Transverse colon (tissue), 4 donors: Measurements from ENCODE around the gene FAM89B. TPM values are rescaled to one million over a fixed set of nuclear protein-coding genes. Genes with fewer than 3 reads are reported as not detected.

ENCODE experiments used
- DNase-seq: peaks from one replicate; pipeline ENCODE4 v3.0.0-alpha.2; 2019
- H3K27ac ChIP-seq, 4 donors: fragments of 200-600 bp; sonication (generic); 2 replicates each; pipeline ENCODE4 v1.5.1; 2016 to 2018; ENCODE audit warnings: inconsistent platforms in 4 of 4
- H3K27me3 ChIP-seq: fragments of 200-600 bp; sonication (generic); 2 replicates; pipeline ENCODE4 v1.5.1; 2017; ENCODE audit warnings: inconsistent platforms
- H3K36me3 ChIP-seq, 4 donors: fragments of 200-600 bp; sonication (generic); 2 replicates each; pipeline ENCODE4 v1.5.1; 2017 to 2019; ENCODE audit warnings: inconsistent platforms in 4 of 4
- H3K4me1 ChIP-seq, 4 donors: fragments of 200-600 bp; sonication (generic); 2 replicates each; pipeline ENCODE4 v1.5.1; 2017 to 2020; ENCODE audit warnings: inconsistent platforms in 4 of 4
- H3K4me3 ChIP-seq, 4 donors: fragments of 200-600 bp; sonication (generic); 1 replicate in 1 of 4; 2 replicates in 3 of 4; pipeline versions ENCODE4 v1.5.1 to v1.6.1; 2017 to 2019; ENCODE audit warnings: inconsistent platforms in 4 of 4
- H3K9me3 ChIP-seq, 2 donors: fragments of 200-600 bp; sonication (generic); 2 replicates each; pipeline ENCODE4 v1.5.1; 2017 to 2019; ENCODE audit warnings: inconsistent platforms in 2 of 2
- EP300 ChIP-seq: sonication (generic); formaldehyde crosslinking; IDR thresholded peaks from one replicate; pipeline ENCODE4 v1.6.1; 2017; ENCODE audit warnings: antibody characterized with exemption, low read depth
- POLR2A ChIP-seq: fragments of 450-650 bp; IDR thresholded peaks from one replicate; pipeline ENCODE4 v1.6.1; 2016; ENCODE audit warnings: antibody characterized with exemption, mild to moderate bottlenecking, moderate library complexity
- POLR2AphosphoS5 ChIP-seq, 3 donors: sonication (generic); formaldehyde crosslinking; IDR thresholded peaks; one replicate each; pipeline ENCODE4 v1.6.1; 2016; ENCODE audit warnings: antibody characterized with exemption in 3 of 3
- WGBS, 2 donors: methylation state at CpG; one replicate each; pipeline ENCODE4 v1.1.5; 2018; ENCODE audit warnings: low coverage in 1 of 2; 5-methylcytosine and 5-hydroxymethylcytosine counted together
- in situ Hi-C, 4 donors: fragments of 200-750 bp; cut with MboI; loops; one replicate each; pipeline versions ENCODE4 v1.15.0 to v1.15.1; 2017; ENCODE audit warnings: low sequenced_read_pairs in 3 of 4, low pct_ligation_motif_present in 1 of 4, low pct_unique_long_range_greater_than_20kb in 1 of 4
- intact Hi-C: fragments of 100-400 bp; cut with DNase I; formaldehyde crosslinking; loops from one replicate; pipeline ENCODE4 v1.15.1; 2023; ENCODE audit warnings: low total_unique reads
- total RNA-seq, 4 donors: library from RNA; depleted of rRNA; stranded (reverse); fragments of >200 nt; gene quantifications; one replicate each; pipeline ENCODE4 v1.1.0, GENCODE V29; 2016
- TF ChIP-seq, protein P1 (sequence below), 5 experiments: fragments of 200-600 bp in 3 of 5; fragments of 450-650 bp in 2 of 5; sonication (generic) in 3 of 5; IDR thresholded peaks; 1 replicate in 2 of 5; 2 replicates in 3 of 5; pipeline ENCODE4 v1.5.1; 2016 to 2017; ENCODE audit warnings: antibody characterized with exemption in 5 of 5, inconsistent platforms in 3 of 5, mild to moderate bottlenecking in 2 of 5, moderate library complexity in 1 of 5

The FAM89B gene
- total RNA-seq, 4 donors from 2014 or later = 25.2 to 254 (median 51.6) TPM

DNA sequence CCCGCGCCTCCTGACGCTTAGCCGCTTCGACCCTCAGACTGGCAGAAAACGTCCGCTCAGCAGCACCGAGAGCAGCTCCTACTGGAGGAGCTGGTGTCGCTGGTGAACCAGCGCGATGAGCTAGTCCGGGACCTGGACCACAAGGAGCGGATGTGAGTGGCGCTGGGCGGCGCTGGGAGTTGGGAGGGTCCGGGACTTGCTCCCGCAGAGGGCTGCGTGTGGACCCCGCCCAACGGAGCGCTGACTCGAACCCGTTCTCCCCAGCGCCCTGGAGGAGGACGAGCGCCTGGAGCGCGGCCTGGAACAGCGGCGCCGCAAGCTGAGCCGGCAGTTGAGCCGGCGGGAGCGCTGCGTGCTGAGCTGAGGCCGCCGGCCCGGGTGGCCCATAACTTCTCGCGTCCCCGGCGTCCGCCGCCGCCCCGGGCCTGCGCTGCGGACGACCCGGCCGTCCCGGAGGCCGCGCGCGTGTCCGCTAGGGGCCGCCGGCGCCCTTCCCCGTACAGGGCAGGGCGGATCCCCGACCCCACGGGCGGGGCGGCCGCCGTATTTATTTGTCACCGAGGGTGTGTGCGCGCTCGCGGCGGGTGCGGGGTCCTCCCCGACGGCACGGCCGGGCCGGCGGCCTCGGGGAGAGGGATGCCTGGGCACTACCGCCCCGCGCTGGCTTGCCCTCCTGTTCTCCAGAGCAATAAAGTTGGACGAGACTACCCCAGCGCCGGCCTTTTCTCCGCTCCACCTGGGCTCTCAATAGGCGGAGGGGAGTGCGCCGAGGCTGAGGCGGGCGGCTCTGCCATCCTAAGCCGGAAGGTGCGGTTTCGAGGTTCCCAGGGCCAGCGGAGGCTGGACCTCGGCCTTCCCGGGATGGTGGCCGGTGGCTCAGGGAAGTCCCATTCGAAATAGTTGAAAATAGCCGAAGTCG is 19.9 kb downstream of the FAM89B start:
- peaks cover 12 to 42% (median 33%) of the 10 kb centered on the region in 4 donors for H3K4me1 ChIP-seq
- H3K36me3 ChIP-seq = no peaks in the 10 kb centered on the region
- intact Hi-C loops (loop anchor here (5.0 kb wide), 1 partner anchor 50 kb away; no protein-coding TSS in a partner anchor), in situ Hi-C loops (no loop called here)
- no peaks in the 10 kb centered on the region for H3K9me3 ChIP-seq
- H3K4me3 ChIP-seq = peak overlapping the region in 3 of 4 donors; percentile 6 to 28 (median 27)
- 54% methylated on average over 57 of the region's 106 CpGs; no CpG with 5 or more reads in 1 of the 2 donors for WGBS, 2 donors
- H3K27ac ChIP-seq = peak overlapping the region; percentile 57 to 66 (median 64)
- peak; percentile 60 for DNase-seq
- peak in 2 of 3 donors; percentile 15 to 29 for TF ChIP-seq POLR2AphosphoS5 (IDR thresholded peaks at IDR 0.05)
- TF ChIP-seq, protein P1, sequence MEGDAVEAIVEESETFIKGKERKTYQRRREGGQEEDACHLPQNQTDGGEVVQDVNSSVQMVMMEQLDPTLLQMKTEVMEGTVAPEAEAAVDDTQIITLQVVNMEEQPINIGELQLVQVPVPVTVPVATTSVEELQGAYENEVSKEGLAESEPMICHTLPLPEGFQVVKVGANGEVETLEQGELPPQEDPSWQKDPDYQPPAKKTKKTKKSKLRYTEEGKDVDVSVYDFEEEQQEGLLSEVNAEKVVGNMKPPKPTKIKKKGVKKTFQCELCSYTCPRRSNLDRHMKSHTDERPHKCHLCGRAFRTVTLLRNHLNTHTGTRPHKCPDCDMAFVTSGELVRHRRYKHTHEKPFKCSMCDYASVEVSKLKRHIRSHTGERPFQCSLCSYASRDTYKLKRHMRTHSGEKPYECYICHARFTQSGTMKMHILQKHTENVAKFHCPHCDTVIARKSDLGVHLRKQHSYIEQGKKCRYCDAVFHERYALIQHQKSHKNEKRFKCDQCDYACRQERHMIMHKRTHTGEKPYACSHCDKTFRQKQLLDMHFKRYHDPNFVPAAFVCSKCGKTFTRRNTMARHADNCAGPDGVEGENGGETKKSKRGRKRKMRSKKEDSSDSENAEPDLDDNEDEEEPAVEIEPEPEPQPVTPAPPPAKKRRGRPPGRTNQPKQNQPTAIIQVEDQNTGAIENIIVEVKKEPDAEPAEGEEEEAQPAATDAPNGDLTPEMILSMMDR (IDR thresholded peaks at IDR 0.05) = peak in 4 of 5 experiments; percentile 7 to 23 (median 8)
- no peak for TF ChIP-seq POLR2A
- no peaks in the 10 kb centered on the region for H3K27me3 ChIP-seq

- 75% methylated on average over 22 of the region's 22 CpGs; no CpG with 5 or more reads in 1 of the 2 donors for WGBS, 2 donors
- no peak overlapping the region for H3K4me3 ChIP-seq
These were observed 20.6 kb downstream of the FAM89B start for GRCh38 chr11:65592858-65593517.

GRCh38 chr11:65593518-65594414 is 21.4 kb downstream of the FAM89B start:
- intact Hi-C loops (loop anchor here (5.0 kb wide), 1 partner anchor 51 kb away; no protein-coding TSS in a partner anchor), in situ Hi-C loops (no loop called here)
- Histone ChIP-seq H3K9me3 (no peaks in the 10 kb centered on the region), H3K4me3 (no peak overlapping the region), H3K4me1 (peaks cover 0 to 27% (median 18%) of the 10 kb centered on the region in 4 donors), H3K36me3 (peaks cover 0 to 13% (median 5%) of the 10 kb centered on the region in 4 donors), H3K27me3 (no peaks in the 10 kb centered on the region), H3K27ac (peak overlapping the region in 3 of 4 donors; percentile 36 to 57 (median 52))
- WGBS, 2 donors = 78 to 90% methylated on average over 2 to 21 of the region's 26 CpGs
- TF ChIP-seq EP300 (no peak), POLR2A (no peak), POLR2AphosphoS5 (IDR thresholded peaks at IDR 0.05) (peak in 2 of 3 donors; percentile 27 to 46)
- TF ChIP-seq, protein P1 (IDR thresholded peaks at IDR 0.05) = peak; percentile 64 to 73 (median 67)
- peak; percentile 49 for DNase-seq

More at GRCh38 chr11:65592858-65593517, 20.6 kb downstream of the FAM89B start:
- Histone ChIP-seq H3K27ac (peak overlapping the region; percentile 57 to 66 (median 64)), H3K36me3 (peaks cover 0 to 5% (median 1%) of the 10 kb centered on the region in 4 donors), H3K9me3 (no peaks in the 10 kb centered on the region), H3K4me1 (peaks cover 5 to 35% (median 25%) of the 10 kb centered on the region in 4 donors), H3K27me3 (no peaks in the 10 kb centered on the region)
- TF ChIP-seq EP300 (no peak), POLR2A (no peak), POLR2AphosphoS5 (IDR thresholded peaks at IDR 0.05) (no peak)
- TF ChIP-seq, protein P1 (IDR thresholded peaks at IDR 0.05) = no peak
- intact Hi-C loops (loop anchor here (5.0 kb wide), 1 partner anchor 51 kb away; no protein-coding TSS in a partner anchor), in situ Hi-C loops (no loop called here)
- DNase-seq = no peak
